ENCODE data around the gene TBX20.
"Not testable (repeated sequence)": the region's sequence is repeated elsewhere in the genome, so short reads cannot be mapped to it uniquely, and the experiment has no call there.

The TBX20 gene

GRCh38 chr7:35183873-35184503 is 69.9 kb downstream of the TBX20 start:
- not testable (repeated sequence) for FAIRE-seq; DNase-seq (ENCODE audit: extremely low spot score, insufficient read length, low read depth)

- DNase-seq (ENCODE audit: extremely low spot score, insufficient read length, low read depth); FAIRE-seq: not testable (repeated sequence)
Observed at GRCh38 chr7:35180665-35181064, 73.2 kb downstream of the TBX20 start.

- FAIRE-seq: not testable (repeated sequence)
Observed at GRCh38 chr7:35173176-35173575, 80.7 kb downstream of the TBX20 start.

GRCh38 chr7:35172131-35172530 is 81.8 kb downstream of the TBX20 start:
- DNase-seq (ENCODE audit: extremely low spot score, insufficient read length, low read depth); FAIRE-seq: not testable (repeated sequence)

More at GRCh38 chr7:35173176-35173575, 80.7 kb downstream of the TBX20 start:
- DNase-seq (ENCODE audit: extremely low spot score, insufficient read length, low read depth): not testable (repeated sequence)

GRCh38 chr7:35167658-35168057 is 86.2 kb downstream of the TBX20 start:
- DNase-seq (ENCODE audit: extremely low spot score, insufficient read length, low read depth); FAIRE-seq: not testable (repeated sequence)

- not testable (repeated sequence) for FAIRE-seq; DNase-seq (ENCODE audit: extremely low spot score, insufficient read length, low read depth)
Observed at GRCh38 chr7:35167158-35167557, 86.7 kb downstream of the TBX20 start.

GRCh38 chr7:35161059-35161740 is 92.7 kb downstream of the TBX20 start:
- FAIRE-seq; DNase-seq (ENCODE audit: extremely low spot score, insufficient read length, low read depth): not testable (repeated sequence)

All from GM18507 (cell line).